ENCODE data around the gene TRPC4. TPM values are rescaled to one million over a fixed set of nuclear protein-coding genes. Genes with fewer than 3 reads are reported as not detected.

The TRPC4 gene
- total RNA-seq, 1 experiment from 2014 or later = 8.0 TPM

DNA sequence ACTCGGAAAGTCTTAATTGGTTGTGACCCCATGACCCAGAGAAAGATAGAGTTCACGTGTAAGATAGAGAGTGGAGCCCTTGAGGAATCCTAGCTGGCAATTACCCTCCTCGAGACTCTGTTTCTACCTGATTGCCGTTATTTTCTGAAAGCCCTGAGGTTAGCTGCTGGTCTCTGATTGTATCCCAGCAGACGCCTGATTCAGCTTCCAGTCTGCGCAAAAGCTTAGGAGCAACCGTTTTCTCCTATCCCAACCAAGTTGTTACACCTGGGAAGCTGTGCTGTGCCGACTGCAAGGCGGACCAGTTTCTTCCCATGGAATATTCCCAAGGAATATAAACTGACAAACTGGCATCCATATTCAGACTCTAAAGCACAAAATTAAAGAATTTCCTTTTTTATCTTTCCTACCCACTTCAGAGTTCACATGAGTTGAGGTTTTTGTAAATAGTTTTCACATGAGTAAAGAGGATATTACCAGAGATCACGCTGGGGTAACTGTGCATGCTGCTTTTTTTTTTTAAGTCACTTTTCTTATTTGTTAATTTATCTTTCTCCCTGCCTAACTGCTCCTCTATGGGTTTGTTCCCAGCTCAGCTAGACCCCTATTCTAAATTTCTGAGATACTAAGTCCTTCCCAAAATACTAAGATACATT, 1.5 kb upstream of the TRPC4 start:
- peak; percentile 42 for ATAC-seq
- TF ChIP-seq ATF1 (CRISPR knock-in tag; IDR thresholded peaks at IDR 0.05) (no peak), SP1 (CRISPR knock-in tag; conservative IDR thresholded peaks at IDR 0.05) (no peak)
- TF ChIP-seq, protein P1, sequence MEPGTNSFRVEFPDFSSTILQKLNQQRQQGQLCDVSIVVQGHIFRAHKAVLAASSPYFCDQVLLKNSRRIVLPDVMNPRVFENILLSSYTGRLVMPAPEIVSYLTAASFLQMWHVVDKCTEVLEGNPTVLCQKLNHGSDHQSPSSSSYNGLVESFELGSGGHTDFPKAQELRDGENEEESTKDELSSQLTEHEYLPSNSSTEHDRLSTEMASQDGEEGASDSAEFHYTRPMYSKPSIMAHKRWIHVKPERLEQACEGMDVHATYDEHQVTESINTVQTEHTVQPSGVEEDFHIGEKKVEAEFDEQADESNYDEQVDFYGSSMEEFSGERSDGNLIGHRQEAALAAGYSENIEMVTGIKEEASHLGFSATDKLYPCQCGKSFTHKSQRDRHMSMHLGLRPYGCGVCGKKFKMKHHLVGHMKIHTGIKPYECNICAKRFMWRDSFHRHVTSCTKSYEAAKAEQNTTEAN (CRISPR knock-in tag; IDR thresholded peaks at IDR 0.05) = peak; percentile 34; the same call in 1 of the 2 replicates
- H3K27me3 Mint-ChIP-seq (ENCODE audit: low read depth) = peaks cover 21% of the 10 kb centered on the region
- ChIA-PET CTCF (interaction anchor here (0.9 to 4.6 kb wide), 31 partner anchors 8 to 711 kb away, joined by 3 to 29 read pairs (median 5); no protein-coding TSS in a partner anchor), POLR2A (interaction anchor here (0.6 kb wide), 1 partner anchor 813 kb away, joined by 4 read pairs; no protein-coding TSS in a partner anchor)
- peak; percentile 17 for DNase-seq (ENCODE audit: low spot score)
- H3K4me3 Mint-ChIP-seq = peak overlapping the region; percentile 97
- H3K9me3 Mint-ChIP-seq = no peaks in the 10 kb centered on the region
- H3K36me3 Mint-ChIP-seq = no peaks in the 10 kb centered on the region
- H3K27ac Mint-ChIP-seq = no peak overlapping the region
- H3K4me1 Mint-ChIP-seq = peaks cover 30% of the 10 kb centered on the region

DNA sequence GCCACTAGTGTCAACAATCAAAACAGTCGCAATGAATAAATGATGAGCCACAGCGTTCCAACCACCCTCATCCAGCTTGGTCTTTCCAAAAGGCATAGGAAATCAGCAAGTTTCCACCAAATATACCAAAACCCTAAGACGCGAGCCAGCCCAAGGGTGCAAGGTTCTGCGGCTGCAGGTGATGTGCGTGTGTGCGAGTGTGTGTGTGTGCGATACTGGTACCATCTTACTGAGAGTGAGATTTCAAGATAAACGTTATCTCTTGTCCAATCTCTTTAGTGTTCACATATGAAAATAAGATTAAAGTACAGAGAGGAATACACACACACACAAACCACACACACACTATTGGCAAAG, 895 bp upstream of the TRPC4 start:
- H3K36me3 Mint-ChIP-seq = no peaks in the 10 kb centered on the region
- peaks cover 30% of the 10 kb centered on the region for H3K4me1 Mint-ChIP-seq
- peaks cover 21% of the 10 kb centered on the region for H3K27me3 Mint-ChIP-seq (ENCODE audit: low read depth)
- H3K4me3 Mint-ChIP-seq = peak overlapping the region; percentile 97
- no peak for DNase-seq (ENCODE audit: low spot score)
- no peak overlapping the region; the same call in 1 of the 2 replicates for H3K27ac Mint-ChIP-seq
- CTCF ChIA-PET = interaction anchor here (0.7 to 4.6 kb wide), 41 partner anchors 8 to 712 kb away, joined by 3 to 29 read pairs (median 5); no protein-coding TSS in a partner anchor
- POLR2A ChIA-PET = interaction anchor here (0.6 to 0.8 kb wide), 2 partner anchors 175 to 813 kb away, joined by 3 to 4 read pairs; no protein-coding TSS in a partner anchor
- peak; percentile 3; the same call in 1 of the 2 replicates for ATAC-seq
- H3K9me3 Mint-ChIP-seq = no peaks in the 10 kb centered on the region
- TF ChIP-seq RORB (CRISPR knock-in tag; IDR thresholded peaks at IDR 0.05) (no peak), TEAD1 (CRISPR knock-in tag; IDR thresholded peaks at IDR 0.05) (no peak), GRHL2 (CRISPR knock-in tag; IDR thresholded peaks at IDR 0.05; ENCODE audit: insufficient replicate concordance, severe bottlenecking) (no peak), ZNF121 (CRISPR knock-in tag; IDR thresholded peaks at IDR 0.05) (no peak), SMAD4 (CRISPR knock-in tag; IDR thresholded peaks at IDR 0.05) (no peak), SOX15 (CRISPR knock-in tag; IDR thresholded peaks at IDR 0.05) (no peak), ZBTB21 (CRISPR knock-in tag; IDR thresholded peaks at IDR 0.05; ENCODE audit: borderline replicate concordance) (no peak), JUN (CRISPR knock-in tag; IDR thresholded peaks at IDR 0.05) (no peak), IRF2 (CRISPR knock-in tag; IDR thresholded peaks at IDR 0.05; ENCODE audit: borderline replicate concordance, low read depth) (no peak), RELA (CRISPR knock-in tag; IDR thresholded peaks at IDR 0.05; ENCODE audit: borderline replicate concordance) (no peak)
- TF ChIP-seq, protein P2, sequence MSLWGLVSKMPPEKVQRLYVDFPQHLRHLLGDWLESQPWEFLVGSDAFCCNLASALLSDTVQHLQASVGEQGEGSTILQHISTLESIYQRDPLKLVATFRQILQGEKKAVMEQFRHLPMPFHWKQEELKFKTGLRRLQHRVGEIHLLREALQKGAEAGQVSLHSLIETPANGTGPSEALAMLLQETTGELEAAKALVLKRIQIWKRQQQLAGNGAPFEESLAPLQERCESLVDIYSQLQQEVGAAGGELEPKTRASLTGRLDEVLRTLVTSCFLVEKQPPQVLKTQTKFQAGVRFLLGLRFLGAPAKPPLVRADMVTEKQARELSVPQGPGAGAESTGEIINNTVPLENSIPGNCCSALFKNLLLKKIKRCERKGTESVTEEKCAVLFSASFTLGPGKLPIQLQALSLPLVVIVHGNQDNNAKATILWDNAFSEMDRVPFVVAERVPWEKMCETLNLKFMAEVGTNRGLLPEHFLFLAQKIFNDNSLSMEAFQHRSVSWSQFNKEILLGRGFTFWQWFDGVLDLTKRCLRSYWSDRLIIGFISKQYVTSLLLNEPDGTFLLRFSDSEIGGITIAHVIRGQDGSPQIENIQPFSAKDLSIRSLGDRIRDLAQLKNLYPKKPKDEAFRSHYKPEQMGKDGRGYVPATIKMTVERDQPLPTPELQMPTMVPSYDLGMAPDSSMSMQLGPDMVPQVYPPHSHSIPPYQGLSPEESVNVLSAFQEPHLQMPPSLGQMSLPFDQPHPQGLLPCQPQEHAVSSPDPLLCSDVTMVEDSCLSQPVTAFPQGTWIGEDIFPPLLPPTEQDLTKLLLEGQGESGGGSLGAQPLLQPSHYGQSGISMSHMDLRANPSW (CRISPR knock-in tag; conservative IDR thresholded peaks at IDR 0.05; ENCODE audit: low read depth) = no peak
- TF ChIP-seq, protein P3, sequence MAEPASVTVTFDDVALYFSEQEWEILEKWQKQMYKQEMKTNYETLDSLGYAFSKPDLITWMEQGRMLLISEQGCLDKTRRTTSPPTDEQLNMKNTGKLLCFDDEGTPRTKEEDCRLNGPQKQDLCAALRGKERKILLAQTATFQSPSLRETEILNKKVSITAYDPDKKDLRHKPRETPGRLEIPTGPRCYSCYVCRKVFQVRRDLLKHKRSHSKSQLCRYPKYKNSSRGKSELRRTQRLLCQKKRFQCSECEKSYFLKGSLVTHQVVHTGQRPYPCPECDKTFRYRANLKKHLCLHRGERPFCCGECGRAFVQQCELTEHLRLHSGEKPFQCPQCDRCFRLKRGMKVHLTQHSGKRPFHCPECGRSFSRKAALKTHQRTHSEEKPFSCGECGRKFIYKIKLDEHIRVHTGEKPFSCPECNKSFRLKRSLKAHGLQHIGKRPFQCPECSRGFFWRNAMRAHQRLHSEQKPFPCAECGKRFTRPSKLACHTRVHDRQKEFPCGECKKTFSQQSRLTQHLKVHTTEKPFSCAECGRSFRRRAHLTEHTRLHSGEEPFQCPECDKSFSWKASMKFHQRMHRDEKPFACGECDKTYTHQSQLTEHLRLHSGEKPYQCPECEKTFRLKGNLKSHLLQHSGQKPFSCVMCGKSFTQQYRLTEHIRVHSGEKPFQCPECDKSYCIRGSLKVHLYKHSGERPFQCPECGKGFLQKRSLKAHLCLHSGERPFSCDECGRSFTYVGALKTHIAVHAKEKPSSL (CRISPR knock-in tag; conservative IDR thresholded peaks at IDR 0.05) = no peak
- TF ChIP-seq, protein P4, sequence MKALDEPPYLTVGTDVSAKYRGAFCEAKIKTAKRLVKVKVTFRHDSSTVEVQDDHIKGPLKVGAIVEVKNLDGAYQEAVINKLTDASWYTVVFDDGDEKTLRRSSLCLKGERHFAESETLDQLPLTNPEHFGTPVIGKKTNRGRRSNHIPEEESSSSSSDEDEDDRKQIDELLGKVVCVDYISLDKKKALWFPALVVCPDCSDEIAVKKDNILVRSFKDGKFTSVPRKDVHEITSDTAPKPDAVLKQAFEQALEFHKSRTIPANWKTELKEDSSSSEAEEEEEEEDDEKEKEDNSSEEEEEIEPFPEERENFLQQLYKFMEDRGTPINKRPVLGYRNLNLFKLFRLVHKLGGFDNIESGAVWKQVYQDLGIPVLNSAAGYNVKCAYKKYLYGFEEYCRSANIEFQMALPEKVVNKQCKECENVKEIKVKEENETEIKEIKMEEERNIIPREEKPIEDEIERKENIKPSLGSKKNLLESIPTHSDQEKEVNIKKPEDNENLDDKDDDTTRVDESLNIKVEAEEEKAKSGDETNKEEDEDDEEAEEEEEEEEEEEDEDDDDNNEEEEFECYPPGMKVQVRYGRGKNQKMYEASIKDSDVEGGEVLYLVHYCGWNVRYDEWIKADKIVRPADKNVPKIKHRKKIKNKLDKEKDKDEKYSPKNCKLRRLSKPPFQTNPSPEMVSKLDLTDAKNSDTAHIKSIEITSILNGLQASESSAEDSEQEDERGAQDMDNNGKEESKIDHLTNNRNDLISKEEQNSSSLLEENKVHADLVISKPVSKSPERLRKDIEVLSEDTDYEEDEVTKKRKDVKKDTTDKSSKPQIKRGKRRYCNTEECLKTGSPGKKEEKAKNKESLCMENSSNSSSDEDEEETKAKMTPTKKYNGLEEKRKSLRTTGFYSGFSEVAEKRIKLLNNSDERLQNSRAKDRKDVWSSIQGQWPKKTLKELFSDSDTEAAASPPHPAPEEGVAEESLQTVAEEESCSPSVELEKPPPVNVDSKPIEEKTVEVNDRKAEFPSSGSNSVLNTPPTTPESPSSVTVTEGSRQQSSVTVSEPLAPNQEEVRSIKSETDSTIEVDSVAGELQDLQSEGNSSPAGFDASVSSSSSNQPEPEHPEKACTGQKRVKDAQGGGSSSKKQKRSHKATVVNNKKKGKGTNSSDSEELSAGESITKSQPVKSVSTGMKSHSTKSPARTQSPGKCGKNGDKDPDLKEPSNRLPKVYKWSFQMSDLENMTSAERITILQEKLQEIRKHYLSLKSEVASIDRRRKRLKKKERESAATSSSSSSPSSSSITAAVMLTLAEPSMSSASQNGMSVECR (CRISPR knock-in tag; IDR thresholded peaks at IDR 0.05; ENCODE audit: borderline replicate concordance) = no peak
- TF ChIP-seq, protein P5, sequence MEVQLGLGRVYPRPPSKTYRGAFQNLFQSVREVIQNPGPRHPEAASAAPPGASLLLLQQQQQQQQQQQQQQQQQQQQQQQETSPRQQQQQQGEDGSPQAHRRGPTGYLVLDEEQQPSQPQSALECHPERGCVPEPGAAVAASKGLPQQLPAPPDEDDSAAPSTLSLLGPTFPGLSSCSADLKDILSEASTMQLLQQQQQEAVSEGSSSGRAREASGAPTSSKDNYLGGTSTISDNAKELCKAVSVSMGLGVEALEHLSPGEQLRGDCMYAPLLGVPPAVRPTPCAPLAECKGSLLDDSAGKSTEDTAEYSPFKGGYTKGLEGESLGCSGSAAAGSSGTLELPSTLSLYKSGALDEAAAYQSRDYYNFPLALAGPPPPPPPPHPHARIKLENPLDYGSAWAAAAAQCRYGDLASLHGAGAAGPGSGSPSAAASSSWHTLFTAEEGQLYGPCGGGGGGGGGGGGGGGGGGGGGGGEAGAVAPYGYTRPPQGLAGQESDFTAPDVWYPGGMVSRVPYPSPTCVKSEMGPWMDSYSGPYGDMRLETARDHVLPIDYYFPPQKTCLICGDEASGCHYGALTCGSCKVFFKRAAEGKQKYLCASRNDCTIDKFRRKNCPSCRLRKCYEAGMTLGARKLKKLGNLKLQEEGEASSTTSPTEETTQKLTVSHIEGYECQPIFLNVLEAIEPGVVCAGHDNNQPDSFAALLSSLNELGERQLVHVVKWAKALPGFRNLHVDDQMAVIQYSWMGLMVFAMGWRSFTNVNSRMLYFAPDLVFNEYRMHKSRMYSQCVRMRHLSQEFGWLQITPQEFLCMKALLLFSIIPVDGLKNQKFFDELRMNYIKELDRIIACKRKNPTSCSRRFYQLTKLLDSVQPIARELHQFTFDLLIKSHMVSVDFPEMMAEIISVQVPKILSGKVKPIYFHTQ (CRISPR knock-in tag; IDR thresholded peaks at IDR 0.05) = no peak
- TF ChIP-seq, protein P6, sequence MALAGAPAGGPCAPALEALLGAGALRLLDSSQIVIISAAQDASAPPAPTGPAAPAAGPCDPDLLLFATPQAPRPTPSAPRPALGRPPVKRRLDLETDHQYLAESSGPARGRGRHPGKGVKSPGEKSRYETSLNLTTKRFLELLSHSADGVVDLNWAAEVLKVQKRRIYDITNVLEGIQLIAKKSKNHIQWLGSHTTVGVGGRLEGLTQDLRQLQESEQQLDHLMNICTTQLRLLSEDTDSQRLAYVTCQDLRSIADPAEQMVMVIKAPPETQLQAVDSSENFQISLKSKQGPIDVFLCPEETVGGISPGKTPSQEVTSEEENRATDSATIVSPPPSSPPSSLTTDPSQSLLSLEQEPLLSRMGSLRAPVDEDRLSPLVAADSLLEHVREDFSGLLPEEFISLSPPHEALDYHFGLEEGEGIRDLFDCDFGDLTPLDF (CRISPR knock-in tag; IDR thresholded peaks at IDR 0.05) = no peak

Measured in WTC11 (cell line).